Measurements from ENCODE around the gene DMTF1. TPM values are rescaled to one million over a fixed set of nuclear protein-coding genes. Genes with fewer than 3 reads are reported as not detected.

Gene DMTF1
- 108 and 177 TPM in 2 replicates for polyA plus RNA-seq (2012; rRNA removed)
- polyA plus RNA-seq (2012; cell fraction: cytosol; rRNA removed): 45.2 and 45.3 TPM in 2 replicates
- polyA plus RNA-seq (2012; cell fraction: nucleus; rRNA removed): 428 and 844 TPM in 2 replicates

GRCh38 chr7:87152112-87152896 lies at the start of gene DMTF1:
Gene DMTF1, plus strand, starts transcription at chr7:87152453. Its CDS starts 12,489 bp downstream, at chr7:87164942.
- Histone ChIP-seq H3K4me2 (peak within 1 kb of the TSS; percentile 79), H3F3A (replicated peaks; ENCODE audit: insufficient read depth) (peaks cover 31% of the 10 kb centered on the region), H3K9ac (peak within 1 kb of the TSS; percentile 96), H3K4me1 (ENCODE audit: control insufficient read depth in 1 of 2, insufficient read depth in 2 of 2, low read depth in 1 of 2, low read length in 1 of 2) (peaks cover 19 to 38% of the 10 kb centered on the region in 2 experiments; a peak in 3 of 4 replicates), H3K27me3 (ENCODE audit: insufficient read depth) (no peaks in the 10 kb centered on the region), H2AFZ (ENCODE audit: low read depth) (peak within 1 kb of the TSS; percentile 87), H3K9me3 (no peaks in the 10 kb centered on the region), H3K79me2 (ENCODE audit: insufficient read depth) (peaks cover 45% of the 10 kb centered on the region), H3K27ac (ENCODE audit: low read depth in 2 of 2, low read length in 1 of 2) (peak within 1 kb of the TSS; percentile 96 to 99), H3K4me3 (ENCODE audit: low read depth in 2 of 2, low read length in 1 of 2) (peak within 1 kb of the TSS; percentile 73 to 92), H4K20me1 (ENCODE audit: insufficient read depth) (peaks cover 38% of the 10 kb centered on the region), H3K9me2 (no peaks in the 10 kb centered on the region), H3K36me3 (replicated peaks in 1 of 2; ENCODE audit: control insufficient read depth in 1 of 2, insufficient read depth in 2 of 2, low read length in 1 of 2) (peaks cover 17 to 26% of the 10 kb centered on the region in 2 experiments)
- CTCF ChIA-PET: interaction anchor here (0.7 to 11.5 kb wide), 15 partner anchors 9 to 247 kb away, joined by 3 to 295 read pairs (median 4); partner anchors contain the start of genes ELAPOR2 and TMEM243
- peak; percentile 98 for DNase-seq
- WGBS (ENCODE audit: low lambda C conversion rate): under 1% methylated on average over 69 of the region's 71 CpGs
- POLR2A ChIA-PET: interaction anchor here (0.6 to 3.2 kb wide), 25 partner anchors 9 to 229 kb away, joined by 3 to 22 read pairs (median 4); partner anchors contain the start of genes ELAPOR2 and TMEM243
- TF ChIP-seq, protein P1, sequence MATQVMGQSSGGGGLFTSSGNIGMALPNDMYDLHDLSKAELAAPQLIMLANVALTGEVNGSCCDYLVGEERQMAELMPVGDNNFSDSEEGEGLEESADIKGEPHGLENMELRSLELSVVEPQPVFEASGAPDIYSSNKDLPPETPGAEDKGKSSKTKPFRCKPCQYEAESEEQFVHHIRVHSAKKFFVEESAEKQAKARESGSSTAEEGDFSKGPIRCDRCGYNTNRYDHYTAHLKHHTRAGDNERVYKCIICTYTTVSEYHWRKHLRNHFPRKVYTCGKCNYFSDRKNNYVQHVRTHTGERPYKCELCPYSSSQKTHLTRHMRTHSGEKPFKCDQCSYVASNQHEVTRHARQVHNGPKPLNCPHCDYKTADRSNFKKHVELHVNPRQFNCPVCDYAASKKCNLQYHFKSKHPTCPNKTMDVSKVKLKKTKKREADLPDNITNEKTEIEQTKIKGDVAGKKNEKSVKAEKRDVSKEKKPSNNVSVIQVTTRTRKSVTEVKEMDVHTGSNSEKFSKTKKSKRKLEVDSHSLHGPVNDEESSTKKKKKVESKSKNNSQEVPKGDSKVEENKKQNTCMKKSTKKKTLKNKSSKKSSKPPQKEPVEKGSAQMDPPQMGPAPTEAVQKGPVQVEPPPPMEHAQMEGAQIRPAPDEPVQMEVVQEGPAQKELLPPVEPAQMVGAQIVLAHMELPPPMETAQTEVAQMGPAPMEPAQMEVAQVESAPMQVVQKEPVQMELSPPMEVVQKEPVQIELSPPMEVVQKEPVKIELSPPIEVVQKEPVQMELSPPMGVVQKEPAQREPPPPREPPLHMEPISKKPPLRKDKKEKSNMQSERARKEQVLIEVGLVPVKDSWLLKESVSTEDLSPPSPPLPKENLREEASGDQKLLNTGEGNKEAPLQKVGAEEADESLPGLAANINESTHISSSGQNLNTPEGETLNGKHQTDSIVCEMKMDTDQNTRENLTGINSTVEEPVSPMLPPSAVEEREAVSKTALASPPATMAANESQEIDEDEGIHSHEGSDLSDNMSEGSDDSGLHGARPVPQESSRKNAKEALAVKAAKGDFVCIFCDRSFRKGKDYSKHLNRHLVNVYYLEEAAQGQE (IDR thresholded peaks at IDR 0.05; ENCODE audit: low read depth, low read length): peak; percentile 18; the same call in 1 of the 2 replicates
- TF ChIP-seq PBX3 (IDR thresholded peaks at IDR 0.05) (no peak), YY1 (IDR thresholded peaks at IDR 0.05; ENCODE audit: low read depth) (peak; percentile 97), RAD21 (IDR thresholded peaks at IDR 0.05; ENCODE audit: low read length) (no peak), FOXM1 (IDR thresholded peaks at IDR 0.05; ENCODE audit: low read depth) (peak; percentile 18; the same call in 1 of the 2 replicates), USF1 (IDR thresholded peaks at IDR 0.05; ENCODE audit: borderline replicate concordance, low read depth) (peak; percentile 39; the same call in 1 of the 2 replicates), RCOR1 (IDR thresholded peaks at IDR 0.05; ENCODE audit: low read length) (peak; percentile 33), EZH2phosphoT487 (IDR thresholded peaks at IDR 0.05; ENCODE audit: borderline replicate concordance, low read depth) (no peak), RFX5 (IDR thresholded peaks at IDR 0.05; ENCODE audit: low read length) (no peak; the same call in 1 of the 2 replicates), CHD2 (IDR thresholded peaks at IDR 0.05; ENCODE audit: low read length, partially characterized antibody) (peak; percentile 87), NFIC (IDR thresholded peaks at IDR 0.05; ENCODE audit: borderline replicate concordance) (no peak; the same call in 1 of the 2 replicates), EP300 (IDR thresholded peaks at IDR 0.05; ENCODE audit: borderline replicate concordance in 1 of 2, low read depth in 1 of 2, low read length in 1 of 2) (peak; percentile 31 to 55; a peak in 3 of 4 replicates), GABPA (IDR thresholded peaks at IDR 0.05; ENCODE audit: low read depth) (peak; percentile 89), USF2 (IDR thresholded peaks at IDR 0.05; ENCODE audit: borderline replicate concordance, low read depth, low read length) (no peak), MAX (IDR thresholded peaks at IDR 0.05; ENCODE audit: low read depth) (peak; percentile 95), POLR2AphosphoS5 (IDR thresholded peaks at IDR 0.05; ENCODE audit: low read depth, low read length) (peak; percentile 88), RXRA (IDR thresholded peaks at IDR 0.05; ENCODE audit: borderline replicate concordance, low read depth) (no peak), IRF3 (IDR thresholded peaks at IDR 0.05; ENCODE audit: low read depth, low read length) (no peak), SIN3A (IDR thresholded peaks at IDR 0.05; ENCODE audit: borderline replicate concordance, low read depth, low read length) (peak; percentile 15; the same call in 1 of the 2 replicates), CTCF (IDR thresholded peaks at IDR 0.05) (no peak), JUND (IDR thresholded peaks at IDR 0.05) (no peak)
